Spleen (tissue), 7 donors: ENCODE measurements around the gene DENND1A.

ENCODE experiments used
- POLR2AphosphoS5 ChIP-seq, 3 donors: sonication (generic); formaldehyde crosslinking; IDR thresholded peaks; one replicate each; pipeline ENCODE4 v1.5.1; 2017; ENCODE audit warnings: antibody characterized with exemption in 3 of 3
- TF ChIP-seq, protein P1 (sequence below), 11 experiments: fragments of 200-600 bp in 7 of 11; fragments of 450-650 bp in 4 of 11; sonication (generic) in 4 of 11; IDR thresholded peaks in 8 of 11; conservative IDR thresholded peaks in 3 of 11; 1 replicate in 7 of 11; 2 replicates in 4 of 11; pipeline versions ENCODE4 v1.4.0 to v1.8.0; 2016 to 2021; ENCODE audit warnings: antibody characterized with exemption in 11 of 11, inconsistent platforms in 4 of 11, mild to moderate bottlenecking in 1 of 11
- donor health status: DM: no; HTN: no; CAD: no; lungs with moderate emphysema.
- donor health status: DM: no; HTN: no; CAD: no.
- donor health status: DM: no; HTN: no; CAD: no.

DNA sequence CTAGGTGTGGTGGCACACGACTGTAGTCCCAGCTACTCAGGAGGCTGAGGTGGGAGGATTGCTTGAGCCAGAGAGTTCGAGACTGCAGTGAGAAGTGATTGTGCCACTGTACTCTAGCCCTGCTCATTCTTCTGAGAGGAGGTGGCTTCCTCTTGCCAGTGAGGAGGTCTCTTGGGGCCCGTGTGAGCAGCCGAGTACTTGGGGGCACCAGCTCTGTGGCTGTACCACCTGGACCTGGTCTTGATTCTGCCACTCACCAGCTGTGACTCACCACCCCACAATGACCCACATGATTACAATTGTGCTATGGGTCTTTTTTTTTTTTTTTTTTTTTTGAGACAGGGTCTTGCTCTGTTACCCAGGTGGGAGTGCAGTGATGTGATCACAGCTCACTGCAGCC is 592.0 kb downstream of the DENND1A start:
- TF ChIP-seq, protein P1, sequence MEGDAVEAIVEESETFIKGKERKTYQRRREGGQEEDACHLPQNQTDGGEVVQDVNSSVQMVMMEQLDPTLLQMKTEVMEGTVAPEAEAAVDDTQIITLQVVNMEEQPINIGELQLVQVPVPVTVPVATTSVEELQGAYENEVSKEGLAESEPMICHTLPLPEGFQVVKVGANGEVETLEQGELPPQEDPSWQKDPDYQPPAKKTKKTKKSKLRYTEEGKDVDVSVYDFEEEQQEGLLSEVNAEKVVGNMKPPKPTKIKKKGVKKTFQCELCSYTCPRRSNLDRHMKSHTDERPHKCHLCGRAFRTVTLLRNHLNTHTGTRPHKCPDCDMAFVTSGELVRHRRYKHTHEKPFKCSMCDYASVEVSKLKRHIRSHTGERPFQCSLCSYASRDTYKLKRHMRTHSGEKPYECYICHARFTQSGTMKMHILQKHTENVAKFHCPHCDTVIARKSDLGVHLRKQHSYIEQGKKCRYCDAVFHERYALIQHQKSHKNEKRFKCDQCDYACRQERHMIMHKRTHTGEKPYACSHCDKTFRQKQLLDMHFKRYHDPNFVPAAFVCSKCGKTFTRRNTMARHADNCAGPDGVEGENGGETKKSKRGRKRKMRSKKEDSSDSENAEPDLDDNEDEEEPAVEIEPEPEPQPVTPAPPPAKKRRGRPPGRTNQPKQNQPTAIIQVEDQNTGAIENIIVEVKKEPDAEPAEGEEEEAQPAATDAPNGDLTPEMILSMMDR (IDR thresholded peaks at IDR 0.05 in 8 of 11, conservative IDR thresholded peaks at IDR 0.05 in 3 of 11) = no peak
- peak in 1 of 3 donors; percentile 57 for TF ChIP-seq POLR2AphosphoS5 (IDR thresholded peaks at IDR 0.05)
